Activated B cell treated with CpG ODN at 0.5 μM for 24 hours (primary cell): Measurements from ENCODE around the gene RSPRY1. TPM values are rescaled to one million over a fixed set of nuclear protein-coding genes. Genes with fewer than 3 reads are reported as not detected.

Experiments
- ATAC-seq: fragments of 200-7000 bp; cut with Tn5 transposase; one replicate; pipeline ENCODE4 v1.10.0; 2021; ENCODE audit warnings: low read depth, mild to moderate bottlenecking, moderate library complexity
- CTCF ChIA-PET: fragments of 350-600 bp; sonication (Branson Sonifier 250); formaldehyde crosslinking; loops from one replicate; lab custom pipeline; 2021; ENCODE audit warnings: antibody characterized with exemption; lab: Charles Lee
- POLR2A ChIA-PET: fragments of 350-600 bp; sonication (Branson Sonifier 250); formaldehyde crosslinking; loops from one replicate; lab custom pipeline; 2021; ENCODE audit warnings: antibody characterized with exemption; lab: Charles Lee
- DNase-seq: peaks from one replicate; pipeline ENCODE4 v3.0.0; 2022
- H3K27ac Mint-ChIP-seq: one replicate; pipeline ENCODE4 v1.8.0; 2020; ENCODE audit warnings: mixed read lengths
- H3K27me3 Mint-ChIP-seq: one replicate; pipeline ENCODE4 v1.8.0; 2021; ENCODE audit warnings: mixed read lengths
- H3K36me3 Mint-ChIP-seq: one replicate; pipeline ENCODE4 v1.8.0; 2021; ENCODE audit warnings: low read depth, mixed read lengths
- H3K4me1 Mint-ChIP-seq: one replicate; pipeline ENCODE4 v1.8.0; 2021; ENCODE audit warnings: mixed read lengths
- H3K4me3 Mint-ChIP-seq: one replicate; pipeline ENCODE4 v1.8.0; 2020; ENCODE audit warnings: mild to moderate bottlenecking, mixed read lengths
- H3K9me3 Mint-ChIP-seq: one replicate; pipeline ENCODE4 v1.8.0; 2020; ENCODE audit warnings: mixed read lengths
- CTCF ChIP-seq: fragments of 200-600 bp; IDR thresholded peaks from one replicate; pipeline ENCODE4 v1.8.0; 2022; ENCODE audit warnings: antibody characterized with exemption, mild to moderate bottlenecking
- intact Hi-C: fragments of 100-400 bp; cut with micrococcal nuclease; formaldehyde crosslinking; loops from one replicate; pipeline ENCODE4 v1.15.1; 2024
- total RNA-seq: library from RNA; stranded (reverse); gene quantifications from 2 replicates; pipeline ENCODE4 v1.2.3, GENCODE V29; 2022

Gene RSPRY1
- total RNA-seq, 1 donor from 2014 or later, result 39.9 TPM

GRCh38 chr16:57244463-57244766, 58.3 kb downstream of the RSPRY1 start:
- CTCF ChIA-PET, result interaction anchor here (1.1 kb wide), 1 partner anchor 169 kb away, joined by 3 read pairs; no protein-coding TSS in a partner anchor
- DNase-seq (no peak), ATAC-seq (peak; percentile 22)
- peaks cover 40% of the 10 kb centered on the region for H3K4me1 Mint-ChIP-seq
- intact Hi-C loops, result loop anchor here (2.0 kb wide), 3 partner anchors 40 to 174 kb away; partner anchors contain the start of genes CPNE2 and PLLP
- POLR2A ChIA-PET, result interaction anchor here (2.8 kb wide), 1 partner anchor 58 kb away, joined by 21 read pairs; the partner anchor contains the start of genes PSME3IP1 and RSPRY1
- peaks cover 26% of the 10 kb centered on the region for H3K36me3 Mint-ChIP-seq
- H3K27me3 Mint-ChIP-seq, result no peaks in the 10 kb centered on the region
- H3K27ac Mint-ChIP-seq, result peak overlapping the region; percentile 91
- no peak for TF ChIP-seq CTCF
- H3K9me3 Mint-ChIP-seq, result no peaks in the 10 kb centered on the region
- H3K4me3 Mint-ChIP-seq, result peak overlapping the region; percentile 94

- peak within 1 kb of the TSS; percentile 91 for H3K27ac Mint-ChIP-seq
- ChIA-PET POLR2A (interaction anchor here (0.9 to 2.8 kb wide), 8 partner anchors 9 to 293 kb away, joined by 3 to 21 read pairs (median 4); partner anchors contain the start of genes PSME3IP1 and RSPRY1), CTCF (interaction anchor here (1.1 kb wide), 1 partner anchor 169 kb away, joined by 3 read pairs; no protein-coding TSS in a partner anchor)
- DNase-seq (peak; percentile 95), ATAC-seq (peak; percentile 95)
- H3K27me3 Mint-ChIP-seq, result no peaks in the 10 kb centered on the region
- intact Hi-C loops, result loop anchor here (1.0 to 5.0 kb wide), 8 partner anchors 10 to 513 kb away; partner anchors contain the start of genes CPNE2, KATNB1, NUP93 and PLLP
- peaks cover 29% of the 10 kb centered on the region for H3K36me3 Mint-ChIP-seq
- peaks cover 40% of the 10 kb centered on the region for H3K4me1 Mint-ChIP-seq
- peak within 1 kb of the TSS; percentile 94 for H3K4me3 Mint-ChIP-seq
- no peaks in the 10 kb centered on the region for H3K9me3 Mint-ChIP-seq
- TF ChIP-seq CTCF, result no peak
These were observed 58.8 kb downstream of the RSPRY1 start, which contains the start of gene ARL2BP for GRCh38 chr16:57244767-57245471. Gene ARL2BP, plus strand, starts transcription at chr16:57245259. Its CDS starts 109 bp downstream, at chr16:57245368.

GRCh38 chr16:57245472-57246113, 59.5 kb downstream of the RSPRY1 start:
- Mint-ChIP-seq H3K4me3 (peak overlapping the region; percentile 94), H3K9me3 (no peaks in the 10 kb centered on the region), H3K4me1 (peaks cover 36% of the 10 kb centered on the region), H3K27ac (peak overlapping the region; percentile 50), H3K27me3 (no peaks in the 10 kb centered on the region), H3K36me3 (peaks cover 34% of the 10 kb centered on the region)
- TF ChIP-seq CTCF, result no peak
- ATAC-seq (peak; percentile 6), DNase-seq (no peak)
- CTCF ChIA-PET, result interaction anchor here (1.1 kb wide), 1 partner anchor 168 kb away, joined by 3 read pairs; no protein-coding TSS in a partner anchor
- intact Hi-C loops, result loop anchor here (1.0 to 5.0 kb wide), 8 partner anchors 10 to 513 kb away; partner anchors contain the start of genes CPNE2, KATNB1, NUP93 and PLLP
- POLR2A ChIA-PET, result interaction anchor here (0.7 to 2.8 kb wide), 10 partner anchors 10 to 1781 kb away, joined by 3 to 21 read pairs (median 4); partner anchors contain the start of genes CIAPIN1, COQ9, PSME3IP1 and RSPRY1

- no peak overlapping the region for H3K4me3 Mint-ChIP-seq
- POLR2A ChIA-PET, result interaction anchor here (0.6 kb wide), 1 partner anchor 49 kb away, joined by 3 read pairs; no protein-coding TSS in a partner anchor
These were observed 65.2 kb downstream of the RSPRY1 start for GRCh38 chr16:57251352-57251751.

More at GRCh38 chr16:57251352-57251751, 65.2 kb downstream of the RSPRY1 start:
- CTCF ChIA-PET, result no interaction called here
- intact Hi-C loops, result no loop called here
- DNase-seq (no peak), ATAC-seq (no peak)
- Mint-ChIP-seq H3K27me3 (no peaks in the 10 kb centered on the region), H3K9me3 (peaks cover 5% of the 10 kb centered on the region), H3K4me1 (no peaks in the 10 kb centered on the region), H3K27ac (no peak overlapping the region), H3K36me3 (peaks cover 60% of the 10 kb centered on the region)
- no peak for TF ChIP-seq CTCF
